ENCODE measurements around the gene CTTNBP2. TPM values are rescaled to one million over a fixed set of nuclear protein-coding genes. Genes with fewer than 3 reads are reported as not detected.

Gene CTTNBP2
- total RNA-seq, 1 donor from 2014 or later, result 25.0 TPM

- intact Hi-C loops (cut with DNase I), result no loop called here
- H3K36me3 ChIP-seq, result no peaks in the 10 kb centered on the region
- H3K4me1 ChIP-seq, result no peaks in the 10 kb centered on the region
- no peak overlapping the region for H3K27ac ChIP-seq
- no peaks in the 10 kb centered on the region for H3K9me3 ChIP-seq
- TF ChIP-seq POLR2A (IDR thresholded peaks at IDR 0.05) (no peak), CTCF (IDR thresholded peaks at IDR 0.05) (no peak), POLR2AphosphoS5 (IDR thresholded peaks at IDR 0.05; ENCODE audit: insufficient read depth in 1 of 2, low read depth in 1 of 2) (no peak)
- no peak overlapping the region for H3K4me3 ChIP-seq
- no peaks in the 10 kb centered on the region for H3K27me3 ChIP-seq
- no peak for DNase-seq (ENCODE audit: extremely low spot score in 2 of 2)
Measured at GRCh38 chr7:117682681-117683385, 190.4 kb downstream of the CTTNBP2 start.

- DNase-seq (ENCODE audit: extremely low spot score in 2 of 2), result no peak
- Histone ChIP-seq H3K4me3 (no peak overlapping the region), H3K9me3 (no peaks in the 10 kb centered on the region), H3K36me3 (no peaks in the 10 kb centered on the region), H3K4me1 (no peaks in the 10 kb centered on the region), H3K27me3 (no peaks in the 10 kb centered on the region), H3K27ac (no peak overlapping the region)
- TF ChIP-seq CTCF (IDR thresholded peaks at IDR 0.05) (no peak), POLR2AphosphoS5 (IDR thresholded peaks at IDR 0.05; ENCODE audit: insufficient read depth in 1 of 2, low read depth in 1 of 2) (no peak), POLR2A (IDR thresholded peaks at IDR 0.05) (no peak)
- intact Hi-C loops (cut with DNase I), result no loop called here
Measured at GRCh38 chr7:117679120-117679519, 194.1 kb downstream of the CTTNBP2 start.

GRCh38 chr7:117675497-117676435 lies 197.5 kb downstream of the CTTNBP2 start:
- H3K27me3 ChIP-seq, result no peaks in the 10 kb centered on the region
- H3K4me1 ChIP-seq, result no peaks in the 10 kb centered on the region
- H3K4me3 ChIP-seq, result no peak overlapping the region
- intact Hi-C loops (cut with DNase I), result no loop called here
- TF ChIP-seq CTCF (IDR thresholded peaks at IDR 0.05), result no peak
- TF ChIP-seq POLR2AphosphoS5 (IDR thresholded peaks at IDR 0.05; ENCODE audit: insufficient read depth in 1 of 2, low read depth in 1 of 2), result no peak
- TF ChIP-seq POLR2A (IDR thresholded peaks at IDR 0.05), result no peak
- no peak for DNase-seq (ENCODE audit: extremely low spot score in 2 of 2)
- no peaks in the 10 kb centered on the region for H3K9me3 ChIP-seq
- H3K27ac ChIP-seq, result no peak overlapping the region
- no peaks in the 10 kb centered on the region for H3K36me3 ChIP-seq

- Histone ChIP-seq H3K36me3 (no peaks in the 10 kb centered on the region), H3K4me1 (no peaks in the 10 kb centered on the region), H3K9me3 (no peaks in the 10 kb centered on the region), H3K27ac (no peak overlapping the region), H3K27me3 (no peaks in the 10 kb centered on the region), H3K4me3 (no peak overlapping the region)
- intact Hi-C loops (cut with DNase I), result no loop called here
- TF ChIP-seq POLR2A (IDR thresholded peaks at IDR 0.05), result no peak
- no peak for TF ChIP-seq POLR2AphosphoS5 (IDR thresholded peaks at IDR 0.05; ENCODE audit: insufficient read depth in 1 of 2, low read depth in 1 of 2)
- TF ChIP-seq CTCF (IDR thresholded peaks at IDR 0.05), result no peak
- DNase-seq (ENCODE audit: extremely low spot score in 2 of 2), result no peak
Measured at GRCh38 chr7:117674617-117675016, 198.6 kb downstream of the CTTNBP2 start.
